ENCODE results near the gene PRXL2A.

- TF ChIP-seq CTCF (IDR thresholded peaks at IDR 0.05) (peak in 2 of 4 experiments; percentile 19 to 39), POLR2AphosphoS5 (IDR thresholded peaks at IDR 0.05) (peak; percentile 69)
Measured at GRCh38 chr10:80408242-80409101, at the start of gene PRXL2A.
